Endodermal cell (in vitro differentiated cells): Measurements from ENCODE around the gene THSD7A. TPM values are rescaled to one million over a fixed set of nuclear protein-coding genes. Genes with fewer than 3 reads are reported as not detected.
A peak's percentile ranks its signal among the peaks of the same experiment; 100 is the strongest.

Experiments used
- DNase-seq: peaks from one replicate; pipeline ENCODE4 v3.0.0-alpha.2; 2017
- H3K27ac ChIP-seq: 2 replicates; pipeline ENCODE4 v1.5.1; 2013; ENCODE audit warnings: mild to moderate bottlenecking, low read depth, low read length, moderate library complexity
- H3K27me3 ChIP-seq: 2 replicates; pipeline ENCODE4 v1.6.1; 2013; ENCODE audit warnings: mild to moderate bottlenecking, low read length, moderate library complexity; ENCODE audit not compliant: insufficient read depth, control insufficient read depth, poor library complexity, severe bottlenecking
- H3K36me3 ChIP-seq: 2 replicates; pipeline ENCODE4 v1.7.0; 2013; ENCODE audit warnings: mild to moderate bottlenecking, low read length, moderate library complexity; ENCODE audit not compliant: control insufficient read depth, insufficient read depth
- H3K4me1 ChIP-seq: one replicate; pipeline ENCODE4 v1.7.0; 2013; ENCODE audit warnings: low read length; ENCODE audit not compliant: control insufficient read depth, insufficient read depth
- H3K4me3 ChIP-seq: 2 replicates; pipeline ENCODE4 v1.5.1; 2013; ENCODE audit warnings: mild to moderate bottlenecking, low read length, moderate library complexity
- H3K9ac ChIP-seq: 2 replicates; pipeline ENCODE4 v1.6.1; 2013; ENCODE audit warnings: mild to moderate bottlenecking, low read length, moderate library complexity; ENCODE audit not compliant: poor library complexity, severe bottlenecking; ENCODE audit errors: extremely low read depth
- H3K9me3 ChIP-seq: 2 replicates; pipeline ENCODE4 v1.6.1; 2013; ENCODE audit warnings: mild to moderate bottlenecking, low read length, moderate library complexity; ENCODE audit not compliant: control insufficient read depth
- H3K27ac Mint-ChIP-seq: 2 replicates; pipeline ENCODE4 v1.8.0; 2020; ENCODE audit warnings: mixed read lengths
- H3K27me3 Mint-ChIP-seq: 2 replicates; pipeline ENCODE4 v1.8.0; 2021; ENCODE audit warnings: mild to moderate bottlenecking, mixed read lengths; ENCODE audit not compliant: insufficient read depth
- H3K36me3 Mint-ChIP-seq: 2 replicates; pipeline ENCODE4 v1.8.0; 2020; ENCODE audit warnings: low read depth, mixed read lengths
- H3K4me1 Mint-ChIP-seq: 2 replicates; pipeline ENCODE4 v1.8.0; 2020; ENCODE audit warnings: mixed read lengths
- H3K4me3 Mint-ChIP-seq: 2 replicates; pipeline ENCODE4 v1.8.0; 2020; ENCODE audit warnings: mild to moderate bottlenecking, moderate library complexity, mixed read lengths
- H3K9me3 Mint-ChIP-seq: 2 replicates; pipeline ENCODE4 v1.8.0; 2020; ENCODE audit warnings: mild to moderate bottlenecking, mixed read lengths
- WGBS, 2 experiments: methylation state at CpG; one replicate each; pipeline versions ENCODE4 v1.1.5 to v1.1.7; 2013; ENCODE audit warnings: missing lambda C conversion rate in 2 of 2, mixed read lengths in 1 of 2; ENCODE audit not compliant: insufficient coverage in 1 of 2, insufficient read length in 1 of 2; 5-methylcytosine and 5-hydroxymethylcytosine counted together
- total RNA-seq, 2 donors: library from RNA; stranded (reverse); fragmentation: NEBNext Ultra II Directional in 1 of 2; extraction: Animal tissue kit (Norgen Biotek cat#: 25700) in 1 of 2; gene quantifications; 2 replicates in 1 of 2; 3 replicates in 1 of 2; pipeline ENCODE4 v1.2.1, GENCODE V29; 2021
- TF ChIP-seq, protein P1 (sequence below): fragments of 200-600 bp; sonication (generic); conservative IDR thresholded peaks from 2 replicates; pipeline ENCODE4 v1.5.0; 2021; ENCODE audit warnings: antibody characterized with exemption, mild to moderate bottlenecking

THSD7A gene
- total RNA-seq, 2 donors from 2014 or later = 0.73 to 1.3 TPM

DNA sequence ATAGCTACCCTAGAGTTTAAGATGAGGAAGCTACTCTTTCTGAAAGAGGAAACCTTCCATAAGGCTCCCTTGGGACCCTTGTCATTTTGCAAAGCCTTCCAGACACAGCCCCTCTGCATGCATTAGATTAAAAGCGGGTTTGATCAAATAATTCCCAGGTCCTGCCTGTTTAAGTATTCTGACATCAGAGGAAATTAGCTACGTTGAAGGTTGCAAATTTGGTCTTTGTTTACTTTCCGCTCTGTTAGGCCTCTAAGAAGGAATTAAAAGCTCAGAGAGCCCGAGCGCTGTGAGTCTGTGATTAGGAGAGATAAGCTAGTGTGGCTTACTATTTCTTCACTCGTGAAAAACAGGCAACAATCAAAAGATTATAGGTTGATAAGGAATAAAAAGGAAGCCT lies 1.4 kb upstream of the THSD7A start:
- 27 to 50% methylated on average over 6 of the region's 6 CpGs for WGBS, 2 experiments
- H3K4me3 Mint-ChIP-seq = no peak overlapping the region
- peaks cover 12% of the 10 kb centered on the region for H3K9me3 ChIP-seq
- H3K9me3 Mint-ChIP-seq = no peaks in the 10 kb centered on the region
- H3K27me3 ChIP-seq = peaks cover 79% of the 10 kb centered on the region
- DNase-seq = peak; percentile 42
- no peak overlapping the region for H3K4me3 ChIP-seq
- peaks cover 6% of the 10 kb centered on the region for H3K4me1 ChIP-seq
- H3K9ac ChIP-seq = no peak overlapping the region
- H3K36me3 ChIP-seq = no peaks in the 10 kb centered on the region
- H3K36me3 Mint-ChIP-seq = no peaks in the 10 kb centered on the region
- H3K27me3 Mint-ChIP-seq = peaks cover 44% of the 10 kb centered on the region
- peaks cover 23% of the 10 kb centered on the region for H3K4me1 Mint-ChIP-seq
- peak overlapping the region; percentile 92 for H3K27ac ChIP-seq
- TF ChIP-seq, protein P1, sequence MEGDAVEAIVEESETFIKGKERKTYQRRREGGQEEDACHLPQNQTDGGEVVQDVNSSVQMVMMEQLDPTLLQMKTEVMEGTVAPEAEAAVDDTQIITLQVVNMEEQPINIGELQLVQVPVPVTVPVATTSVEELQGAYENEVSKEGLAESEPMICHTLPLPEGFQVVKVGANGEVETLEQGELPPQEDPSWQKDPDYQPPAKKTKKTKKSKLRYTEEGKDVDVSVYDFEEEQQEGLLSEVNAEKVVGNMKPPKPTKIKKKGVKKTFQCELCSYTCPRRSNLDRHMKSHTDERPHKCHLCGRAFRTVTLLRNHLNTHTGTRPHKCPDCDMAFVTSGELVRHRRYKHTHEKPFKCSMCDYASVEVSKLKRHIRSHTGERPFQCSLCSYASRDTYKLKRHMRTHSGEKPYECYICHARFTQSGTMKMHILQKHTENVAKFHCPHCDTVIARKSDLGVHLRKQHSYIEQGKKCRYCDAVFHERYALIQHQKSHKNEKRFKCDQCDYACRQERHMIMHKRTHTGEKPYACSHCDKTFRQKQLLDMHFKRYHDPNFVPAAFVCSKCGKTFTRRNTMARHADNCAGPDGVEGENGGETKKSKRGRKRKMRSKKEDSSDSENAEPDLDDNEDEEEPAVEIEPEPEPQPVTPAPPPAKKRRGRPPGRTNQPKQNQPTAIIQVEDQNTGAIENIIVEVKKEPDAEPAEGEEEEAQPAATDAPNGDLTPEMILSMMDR = no peak
- no peak overlapping the region for H3K27ac Mint-ChIP-seq

DNA sequence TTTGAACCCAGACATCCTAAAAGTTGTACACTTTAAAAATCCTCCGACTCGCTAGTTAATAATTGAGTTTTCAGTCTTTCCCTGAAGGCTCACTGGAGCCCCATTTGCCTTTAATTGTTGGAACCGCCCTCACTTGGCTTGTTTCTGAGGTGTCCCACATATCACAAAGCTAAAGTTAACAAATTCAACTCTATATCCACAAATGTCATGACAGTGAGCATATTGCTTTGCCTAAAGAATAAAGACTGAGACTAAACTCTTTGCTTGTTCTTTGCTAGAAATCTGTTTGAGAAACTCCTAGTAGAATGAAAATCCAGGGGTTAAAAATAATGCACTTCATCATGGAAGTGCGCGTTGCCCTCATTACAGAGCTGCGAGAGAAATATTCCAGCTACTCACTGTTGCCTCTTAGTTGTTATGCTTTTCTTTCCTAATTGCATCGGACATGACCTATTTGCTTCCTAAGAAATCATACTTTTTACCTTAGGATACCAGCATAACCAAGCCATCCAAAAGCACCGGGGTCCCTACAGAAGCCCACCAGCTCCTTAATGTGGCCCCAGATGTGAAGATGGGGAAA lies 752 bp downstream of the THSD7A start:
- Mint-ChIP-seq H3K27me3 (peaks cover 52% of the 10 kb centered on the region), H3K9me3 (no peaks in the 10 kb centered on the region), H3K4me1 (peaks cover 23% of the 10 kb centered on the region), H3K27ac (no peak overlapping the region), H3K4me3 (peak overlapping the region; percentile 59), H3K36me3 (no peaks in the 10 kb centered on the region)
- 4 to 5% methylated on average over 5 to 8 of the region's 8 CpGs for WGBS, 2 experiments
- DNase-seq = no peak
- H3K4me1 ChIP-seq = peaks cover 6% of the 10 kb centered on the region
- H3K4me3 ChIP-seq = peak overlapping the region; percentile 79
- TF ChIP-seq, protein P1 = no peak
- peaks cover 70% of the 10 kb centered on the region for H3K27me3 ChIP-seq
- H3K9ac ChIP-seq = no peak overlapping the region
- no peaks in the 10 kb centered on the region for H3K9me3 ChIP-seq
- no peaks in the 10 kb centered on the region for H3K36me3 ChIP-seq
- peak overlapping the region; percentile 97 for H3K27ac ChIP-seq

DNA sequence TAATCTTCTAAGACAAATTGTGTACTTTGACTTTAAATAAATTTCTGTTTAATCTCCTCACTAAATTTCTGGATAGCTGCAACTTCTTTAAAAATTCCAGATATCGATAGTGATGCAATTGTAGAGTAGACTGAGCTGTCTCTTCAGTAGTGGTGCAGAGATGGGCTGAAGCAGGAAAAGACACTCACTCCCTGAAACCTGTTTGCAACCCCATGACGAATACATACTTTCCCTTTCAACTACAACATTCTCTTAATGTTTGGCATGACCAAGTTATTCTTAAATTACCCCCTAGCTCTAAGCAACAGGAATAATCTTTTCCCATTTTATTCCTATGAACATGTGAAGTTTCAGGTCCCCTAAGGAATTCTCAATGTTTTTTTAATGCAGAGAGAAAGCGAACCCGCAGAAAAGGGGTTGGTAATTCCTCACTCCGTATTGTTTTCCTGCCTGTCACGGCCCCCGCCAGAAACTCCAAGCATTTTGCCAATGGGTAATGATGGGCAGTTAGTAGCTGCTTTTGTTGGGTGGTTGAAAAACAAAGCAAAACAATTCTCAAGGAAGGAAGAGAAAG lies 1.3 kb downstream of the THSD7A start:
- Mint-ChIP-seq H3K27me3 (peaks cover 52% of the 10 kb centered on the region), H3K27ac (no peak overlapping the region), H3K4me3 (peak overlapping the region; percentile 59), H3K4me1 (peaks cover 23% of the 10 kb centered on the region), H3K36me3 (no peaks in the 10 kb centered on the region), H3K9me3 (no peaks in the 10 kb centered on the region)
- H3K9me3 ChIP-seq = no peaks in the 10 kb centered on the region
- H3K4me1 ChIP-seq = peaks cover 6% of the 10 kb centered on the region
- H3K36me3 ChIP-seq = no peaks in the 10 kb centered on the region
- peaks cover 70% of the 10 kb centered on the region for H3K27me3 ChIP-seq
- H3K4me3 ChIP-seq = peak overlapping the region; percentile 79
- TF ChIP-seq, protein P1 = no peak
- no peak overlapping the region for H3K9ac ChIP-seq
- DNase-seq = peak; percentile 41
- no peak overlapping the region for H3K27ac ChIP-seq
- 0 to 15% methylated on average over 1 to 7 of the region's 7 CpGs for WGBS, 2 experiments
